Mammary epithelial cell (primary cell): ENCODE measurements around the gene MB21D2.

ENCODE experiments used
- EZH2 ChIP-seq: IDR thresholded peaks from 2 replicates; pipeline ENCODE4 v1.6.1; 2012; ENCODE audit warnings: low read length, inconsistent platforms, borderline replicate concordance
- TF ChIP-seq, protein P1 (sequence below), 2 donors: IDR thresholded peaks in 1 of 2; conservative IDR thresholded peaks in 1 of 2; 2 replicates each; pipeline ENCODE4 v1.5.1; 2011 to 2012; ENCODE audit warnings: inconsistent platforms in 2 of 2, low read length in 2 of 2, mild to moderate bottlenecking in 2 of 2, control low read depth in 1 of 2, low read depth in 1 of 2; ENCODE audit not compliant: insufficient read depth in 1 of 2; ENCODE audit errors: extremely low read depth in 1 of 2

DNA sequence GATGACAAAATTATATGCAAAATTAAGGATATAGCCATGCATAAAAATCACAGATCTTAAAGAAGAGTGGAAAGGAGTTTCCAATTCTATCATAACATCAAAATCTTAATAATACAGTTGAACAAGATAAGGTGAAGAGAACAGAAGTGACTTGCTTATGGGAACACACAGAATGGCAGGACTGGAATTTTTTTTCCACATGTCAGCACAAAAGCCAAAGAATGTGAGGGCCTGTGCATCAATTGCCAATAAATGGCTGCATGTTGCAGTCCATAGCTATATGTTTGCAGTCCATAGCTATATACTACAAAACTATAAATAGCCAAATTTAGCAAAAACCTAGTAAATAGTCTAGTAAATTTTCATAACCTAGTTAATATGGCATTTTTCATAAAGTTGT lies 10.4 kb upstream of the MB21D2 start:
- TF ChIP-seq, protein P1, sequence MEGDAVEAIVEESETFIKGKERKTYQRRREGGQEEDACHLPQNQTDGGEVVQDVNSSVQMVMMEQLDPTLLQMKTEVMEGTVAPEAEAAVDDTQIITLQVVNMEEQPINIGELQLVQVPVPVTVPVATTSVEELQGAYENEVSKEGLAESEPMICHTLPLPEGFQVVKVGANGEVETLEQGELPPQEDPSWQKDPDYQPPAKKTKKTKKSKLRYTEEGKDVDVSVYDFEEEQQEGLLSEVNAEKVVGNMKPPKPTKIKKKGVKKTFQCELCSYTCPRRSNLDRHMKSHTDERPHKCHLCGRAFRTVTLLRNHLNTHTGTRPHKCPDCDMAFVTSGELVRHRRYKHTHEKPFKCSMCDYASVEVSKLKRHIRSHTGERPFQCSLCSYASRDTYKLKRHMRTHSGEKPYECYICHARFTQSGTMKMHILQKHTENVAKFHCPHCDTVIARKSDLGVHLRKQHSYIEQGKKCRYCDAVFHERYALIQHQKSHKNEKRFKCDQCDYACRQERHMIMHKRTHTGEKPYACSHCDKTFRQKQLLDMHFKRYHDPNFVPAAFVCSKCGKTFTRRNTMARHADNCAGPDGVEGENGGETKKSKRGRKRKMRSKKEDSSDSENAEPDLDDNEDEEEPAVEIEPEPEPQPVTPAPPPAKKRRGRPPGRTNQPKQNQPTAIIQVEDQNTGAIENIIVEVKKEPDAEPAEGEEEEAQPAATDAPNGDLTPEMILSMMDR (conservative IDR thresholded peaks at IDR 0.05 in 1 of 2, IDR thresholded peaks at IDR 0.05 in 1 of 2; ENCODE audit: extremely low read depth in 1 of 2, insufficient read depth in 1 of 2, low read depth in 1 of 2, low read length in 2 of 2): no peak
- TF ChIP-seq EZH2: no peak
